GM19043 (cell line): ENCODE data around the gene FAM186B.

Experiments used
- ATAC-seq: cut with Tn5 transposase; IDR thresholded peaks from one replicate; pipeline ENCODE4 v1.9.1; 2021; ENCODE audit warnings: low read depth; ENCODE audit not compliant: unreplicated experiment

Gene FAM186B

GRCh38 chr12:49540229-49541139 is 65.0 kb downstream of the FAM186B start:
- no peak for ATAC-seq

- ATAC-seq = no peak
Observed at GRCh38 chr12:49539406-49540228, 65.8 kb downstream of the FAM186B start.

- ATAC-seq = peak; percentile 61
Observed at GRCh38 chr12:49538510-49539403, 66.7 kb downstream of the FAM186B start, which contains the start of gene KCNH3. TSS of gene KCNH3 (plus strand) at chr12:49539030. CDS start at chr12:49539417, 387 bp downstream.

GRCh38 chr12:49537752-49538509 is 67.5 kb downstream of the FAM186B start:
- no peak for ATAC-seq
